CD4-positive, alpha-beta T cell treated with Interleukin-15 for 4 hours (primary cell): ENCODE results near the gene ZFPM1.
A peak's percentile ranks its signal among the peaks of the same experiment; 100 is the strongest.

Source experiments
- DNase-seq: peaks from one replicate; pipeline ENCODE4 v3.0.0-alpha.2; 2020; ENCODE audit warnings: low spot score

The ZFPM1 gene

DNA sequence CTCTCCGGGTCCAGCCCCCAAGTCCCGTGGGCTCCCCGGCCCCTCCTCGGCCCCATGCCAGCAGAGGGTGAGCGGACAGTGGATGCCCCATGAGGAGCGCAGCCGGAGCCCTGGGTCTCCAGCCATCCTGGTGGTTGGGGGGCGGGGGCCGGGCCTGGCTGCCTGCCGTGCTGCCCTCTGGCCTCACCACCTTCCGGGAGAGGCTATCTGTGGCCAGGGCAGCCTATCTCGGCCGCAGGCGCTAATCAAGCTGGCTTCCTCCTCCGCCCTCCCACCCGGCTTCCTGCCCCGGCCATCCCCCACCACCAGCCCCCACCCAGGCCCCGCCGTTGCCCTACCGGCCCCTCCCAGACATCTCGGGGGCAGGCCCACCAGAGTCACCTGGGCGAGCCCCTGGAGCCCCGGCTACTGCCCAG is 46.8 kb downstream of the ZFPM1 start:
- no peak for DNase-seq

DNA sequence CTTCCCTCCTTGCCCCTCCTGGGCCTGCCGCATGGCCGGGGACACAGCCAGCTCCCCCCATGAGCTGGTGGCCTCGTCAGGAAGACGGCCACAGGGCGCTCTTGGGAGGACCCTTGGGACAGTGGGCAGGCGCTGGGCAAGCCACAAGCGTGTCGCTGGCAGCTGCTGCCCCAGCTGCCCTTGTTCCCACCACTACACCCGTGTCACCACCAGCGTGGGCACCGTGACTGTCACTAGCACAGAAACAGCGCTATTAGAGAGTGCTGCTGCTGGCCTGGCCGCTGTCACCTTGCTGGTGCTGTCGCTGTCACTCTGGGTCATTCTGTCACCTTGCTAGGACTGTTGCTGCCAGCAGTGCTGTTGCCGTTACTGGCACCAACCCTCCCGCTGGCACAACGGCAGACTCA is 47.2 kb downstream of the ZFPM1 start:
- no peak for DNase-seq

GRCh38 chr16:88502371-88502770 is 49.3 kb downstream of the ZFPM1 start:
- no peak for DNase-seq

- DNase-seq: no peak
Measured at GRCh38 chr16:88502776-88503280, 49.7 kb downstream of the ZFPM1 start.

DNA sequence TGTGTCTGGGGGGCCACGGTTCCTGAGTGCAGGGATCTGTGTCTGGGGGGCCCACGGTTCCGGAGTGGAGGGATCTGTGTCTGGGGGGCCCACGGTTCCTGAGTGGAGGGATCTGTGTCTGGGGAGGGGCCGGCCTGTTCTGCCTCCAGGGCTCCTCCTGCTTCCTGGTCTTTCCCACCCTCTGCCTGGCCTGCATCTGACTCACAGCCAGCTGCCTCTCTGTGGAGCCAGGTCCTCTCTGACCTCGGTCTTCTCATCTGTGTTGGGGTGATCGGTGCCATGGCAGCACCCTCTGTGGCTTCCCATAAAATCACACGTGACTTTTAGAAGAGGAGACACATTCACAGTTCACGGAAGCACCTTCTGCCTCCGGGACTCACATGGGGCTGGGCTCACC is 50.3 kb downstream of the ZFPM1 start:
- no peak for DNase-seq

GRCh38 chr16:88503771-88504488 is 50.9 kb downstream of the ZFPM1 start:
- no peak for DNase-seq

- no peak for DNase-seq
Measured at GRCh38 chr16:88504489-88505404, 51.7 kb downstream of the ZFPM1 start.

DNA sequence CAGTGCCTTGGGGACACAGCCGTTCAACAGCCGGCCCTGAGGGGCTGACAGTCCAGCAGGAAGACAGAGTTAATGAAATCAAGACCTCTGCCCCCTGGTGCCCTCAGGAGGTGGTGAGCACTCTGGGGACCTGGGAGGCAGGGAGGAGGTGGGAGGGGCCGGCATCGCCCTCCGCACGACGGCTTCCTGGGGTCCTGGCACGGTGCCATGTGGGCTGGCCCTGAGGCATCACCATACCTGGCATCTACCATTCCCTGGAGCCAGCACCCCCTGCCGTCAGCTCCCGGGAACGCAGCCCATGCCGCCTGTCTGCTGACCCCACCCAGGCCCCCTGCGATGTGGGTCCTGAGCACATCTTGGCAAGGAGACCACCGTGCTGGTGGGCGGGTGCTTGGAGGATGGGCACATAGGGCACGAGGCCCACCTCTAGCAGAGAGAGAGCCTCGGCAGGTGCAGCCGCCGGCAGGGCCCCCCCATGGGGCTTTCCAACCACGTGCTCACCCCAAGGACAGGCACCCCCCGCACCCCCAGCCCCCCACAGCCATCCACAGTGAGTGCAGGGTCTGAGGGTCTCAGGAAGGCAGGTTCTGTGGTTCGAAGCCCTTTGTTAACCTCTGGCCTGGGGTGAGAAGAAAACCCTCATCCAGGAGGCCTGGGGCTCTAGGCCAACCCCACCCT is 52.5 kb downstream of the ZFPM1 start:
- DNase-seq: peak; percentile 75

DNA sequence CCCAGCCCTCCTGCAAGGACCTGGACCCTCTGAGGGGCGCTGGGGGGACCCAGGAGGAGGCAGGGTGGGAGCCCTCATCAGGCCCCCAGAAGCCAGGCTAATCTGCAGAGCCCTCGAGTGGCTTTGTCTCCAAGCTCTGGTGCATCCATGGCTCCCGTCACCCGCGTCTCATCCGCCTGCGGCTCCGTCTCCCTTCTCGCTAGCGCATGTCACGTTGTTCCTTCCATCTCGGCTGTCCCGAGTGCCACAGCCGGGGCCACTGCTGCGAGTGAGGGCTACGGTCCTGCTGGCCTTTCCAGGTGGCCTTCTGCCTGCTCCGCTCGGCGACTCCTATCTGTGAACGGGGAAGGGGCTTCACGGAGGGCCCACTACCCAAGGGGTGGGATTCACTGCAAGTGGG is 53.6 kb downstream of the ZFPM1 start:
- no peak for DNase-seq

DNA sequence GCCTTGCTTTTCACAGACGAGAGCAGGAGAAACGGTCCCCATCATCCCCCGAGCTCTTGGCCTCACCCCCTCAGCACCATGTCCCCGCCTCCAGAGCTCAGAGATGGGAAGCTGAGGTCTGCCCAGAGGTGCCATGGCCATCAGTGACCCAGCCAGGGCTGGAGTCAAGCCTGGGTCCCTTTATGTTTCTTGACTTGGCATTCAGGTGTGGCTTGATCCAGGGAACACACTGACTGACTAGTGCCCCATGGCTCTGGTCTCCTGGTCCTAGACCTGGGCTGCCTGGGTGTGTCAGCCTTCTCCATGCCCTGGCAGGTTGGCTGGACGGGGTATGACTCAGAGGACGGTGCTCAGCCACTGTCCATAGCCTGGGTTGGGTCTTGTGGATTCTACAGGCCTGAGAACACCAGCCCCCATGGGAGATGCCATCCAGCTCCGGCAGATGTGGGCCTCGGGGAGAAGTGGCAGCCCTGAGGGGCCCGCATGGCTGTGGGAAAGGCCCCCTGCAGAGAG is 54.2 kb downstream of the ZFPM1 start:
- no peak for DNase-seq

- DNase-seq: no peak
Measured at GRCh38 chr16:88508376-88508867, 55.3 kb downstream of the ZFPM1 start.

DNA sequence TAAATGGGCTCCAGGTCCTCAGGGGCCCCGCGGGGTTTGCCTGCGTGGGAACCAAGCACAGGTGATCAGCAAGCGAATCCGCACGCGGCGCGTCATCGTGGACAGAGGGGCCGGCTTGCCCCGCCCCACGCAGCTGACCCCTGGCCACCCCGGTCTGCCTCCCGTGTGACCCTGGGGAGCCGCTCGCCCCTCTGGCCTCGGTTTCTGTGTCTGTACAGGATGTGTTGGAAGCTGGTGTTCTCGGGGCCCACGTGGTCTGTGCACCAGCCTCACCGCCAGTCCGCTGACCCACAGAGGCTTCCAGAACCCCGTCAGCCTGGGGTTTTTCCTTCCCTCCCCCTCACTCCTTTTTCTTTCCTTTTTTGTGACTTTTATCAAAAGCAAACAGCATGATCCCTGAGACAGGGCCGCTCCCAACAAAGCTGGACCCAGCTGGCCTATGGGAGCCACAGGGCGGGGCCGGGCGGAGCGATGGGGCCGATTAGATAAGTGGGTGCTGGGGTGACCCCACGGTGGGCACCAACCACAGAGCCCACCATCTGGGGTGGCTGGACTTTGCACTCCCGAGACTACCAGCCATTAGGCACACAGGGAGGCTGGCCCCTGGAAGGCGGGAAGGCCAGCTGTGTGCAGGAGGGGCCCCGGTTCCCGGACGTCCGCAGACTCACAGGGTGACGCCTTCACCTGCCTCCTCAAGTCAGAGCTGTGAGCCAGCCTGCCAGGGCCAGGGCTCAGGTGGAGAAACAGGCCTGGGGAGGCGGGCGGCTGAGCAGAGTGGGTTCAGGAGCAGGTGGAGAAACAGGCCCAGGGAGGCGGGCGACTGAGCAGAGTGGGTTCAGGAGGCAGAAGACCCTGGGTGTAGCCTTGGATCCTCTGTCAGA is 56.0 kb downstream of the ZFPM1 start:
- DNase-seq: no peak

DNA sequence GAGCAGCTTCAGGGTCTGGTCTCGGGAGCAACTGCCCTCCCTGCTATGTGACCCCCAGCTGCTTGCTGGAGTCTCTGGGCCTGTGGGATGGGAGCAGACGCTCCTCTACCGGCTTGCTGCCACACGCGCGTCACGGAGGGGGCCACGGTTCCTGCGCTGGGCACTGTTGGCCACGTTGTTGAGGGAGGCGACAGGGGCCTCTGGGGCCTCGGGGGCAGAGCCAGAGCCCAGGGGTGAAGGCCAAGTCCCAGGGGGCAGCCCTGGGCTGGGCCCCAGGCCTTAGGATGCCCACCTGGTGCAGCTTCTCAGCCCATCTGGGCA is 56.6 kb downstream of the ZFPM1 start:
- no peak for DNase-seq

DNA sequence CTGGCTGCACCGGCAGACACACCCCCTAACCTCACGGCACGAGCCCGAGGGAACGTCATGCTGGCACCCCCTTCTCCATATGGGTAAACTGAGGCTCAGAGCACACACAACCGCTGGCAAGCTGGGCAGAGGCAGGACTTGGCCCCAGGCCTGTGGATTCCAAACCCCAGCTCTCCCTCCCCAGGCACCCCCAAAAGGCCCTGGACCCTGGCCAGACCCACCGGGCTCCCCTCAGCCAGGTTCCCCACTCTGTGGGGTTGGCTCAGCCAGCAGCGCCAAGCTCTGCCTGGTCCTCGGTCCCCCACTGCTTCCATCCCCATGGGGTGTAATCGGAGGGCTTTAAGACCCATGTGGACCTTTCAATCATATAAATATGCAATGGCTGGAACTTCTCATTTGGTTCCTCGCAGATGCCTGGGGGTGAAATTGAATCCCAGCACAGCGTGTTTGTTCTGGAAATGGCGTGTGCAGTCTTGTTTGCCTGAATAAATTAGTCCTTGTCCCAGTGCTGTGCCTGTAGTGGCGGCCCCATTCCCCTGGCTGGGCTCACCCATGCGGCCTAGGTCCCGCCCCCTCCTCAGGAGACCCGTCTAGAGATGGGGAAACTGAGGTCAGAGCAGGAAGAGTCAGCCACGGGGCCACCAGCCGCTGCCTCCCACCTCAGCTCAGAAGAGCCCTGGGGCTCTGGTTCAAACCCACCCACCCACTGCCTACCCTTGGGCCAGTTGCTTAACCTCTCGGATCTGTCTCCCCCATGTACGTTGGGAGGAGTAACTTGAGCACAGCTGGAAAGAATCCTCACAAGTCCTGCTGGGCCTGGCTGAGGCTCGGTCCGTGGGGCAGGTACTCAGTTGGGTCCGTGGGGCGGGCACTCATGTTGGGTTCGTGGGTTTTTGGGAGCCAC is 57.3 kb downstream of the ZFPM1 start:
- no peak for DNase-seq

GRCh38 chr16:88511060-88511459 is 58.0 kb downstream of the ZFPM1 start:
- DNase-seq: no peak

DNA sequence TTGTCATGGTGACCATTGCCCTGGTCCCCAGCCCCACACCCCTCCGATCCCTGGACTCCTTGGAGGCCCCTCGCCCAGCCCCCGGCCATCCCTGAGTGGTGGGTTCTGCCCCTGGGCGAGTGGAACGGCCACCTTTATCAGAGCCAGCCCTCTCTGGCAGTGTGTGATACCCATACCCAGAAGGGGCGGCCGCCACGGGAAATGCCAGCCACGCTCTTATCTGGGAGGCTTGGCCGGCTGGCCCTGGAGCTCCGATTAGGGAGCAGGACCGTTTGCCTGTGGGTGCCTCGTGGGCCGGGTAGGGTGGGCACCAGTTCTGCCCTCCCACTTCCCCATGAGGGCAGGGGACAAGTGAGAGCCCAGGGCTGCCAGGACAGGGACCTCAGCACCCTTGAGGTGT is 58.8 kb downstream of the ZFPM1 start:
- no peak for DNase-seq

GRCh38 chr16:88512728-88513696 is 59.9 kb downstream of the ZFPM1 start:
- no peak for DNase-seq

DNA sequence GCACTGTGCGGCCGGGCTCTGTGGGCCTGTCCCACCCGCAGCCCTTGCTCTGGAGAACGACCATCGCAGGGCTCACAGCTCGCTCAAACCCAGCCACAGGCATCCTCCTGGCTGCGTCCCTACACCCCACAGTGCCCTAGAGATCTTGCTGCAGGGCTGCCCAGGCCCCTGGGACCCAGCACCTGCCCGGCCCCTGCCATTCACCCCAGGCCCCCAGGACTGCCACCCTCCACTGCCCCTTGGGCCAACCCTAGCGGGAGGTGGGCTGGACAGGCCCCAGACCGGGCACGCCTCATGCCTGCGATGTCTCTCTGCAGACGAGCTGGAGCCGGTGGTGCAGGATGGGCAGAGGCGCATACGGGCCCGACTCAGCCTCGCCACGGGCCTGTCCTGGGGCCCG is 61.0 kb downstream of the ZFPM1 start:
- DNase-seq: no peak
